H1 (cell line): ENCODE data around the gene JMJD1C. TPM values are rescaled to one million over a fixed set of nuclear protein-coding genes. Genes with fewer than 3 reads are reported as not detected.

ENCODE experiments used
- CBX8 ChIP-seq: fragments of 300-800, 300-1000 bp; sonication (generic); IDR thresholded peaks from 2 replicates; pipeline ENCODE4 v1.7.1; 2016; ENCODE audit warnings: low read depth, low read length, borderline replicate concordance
- KDM1A ChIP-seq: fragments of 200-600, 300-600 bp; sonication (generic); IDR thresholded peaks from 2 replicates; pipeline ENCODE4 v1.7.1; 2016; ENCODE audit warnings: mild to moderate bottlenecking, low read length, borderline replicate concordance
- POU5F1 ChIP-seq: IDR thresholded peaks from 2 replicates; pipeline ENCODE4 v1.6.1; 2011; ENCODE audit warnings: low read depth, mild to moderate bottlenecking, low read length, moderate library complexity
- RNF2 ChIP-seq: fragments of 200-900, 300-1000 bp; sonication (generic); IDR thresholded peaks from 2 replicates; pipeline ENCODE4 v1.7.1; 2016; ENCODE audit warnings: borderline replicate concordance, low read depth, mild to moderate bottlenecking, antibody characterized with exemption, low read length; ENCODE audit not compliant: poor library complexity, severe bottlenecking; ENCODE audit errors: missing control alignments
- SAP30 ChIP-seq: fragments of 300-600 bp; sonication (generic); IDR thresholded peaks from 2 replicates; pipeline ENCODE4 v1.7.1; 2012; ENCODE audit warnings: low read length, moderate library complexity, mild to moderate bottlenecking, inconsistent platforms; ENCODE audit not compliant: insufficient read depth, insufficient replicate concordance
- YY1 ChIP-seq: IDR thresholded peaks from 2 replicates; pipeline ENCODE4 v1.6.1; 2011; ENCODE audit warnings: low read depth, mild to moderate bottlenecking, low read length
- polyA plus RNA-seq, 7 experiments: library from polyadenylated mRNA; depleted of rRNA in 3 of 7; stranded (reverse) in 5 of 7; unstranded in 2 of 7; fragments of >200 nt in 5 of 7; fragments of 200-250 nt in 2 of 7; gene quantifications; 1 replicate in 5 of 7; 2 replicates in 1 of 7; 4 replicates in 1 of 7; pipeline versions ENCODE4 v1.2.1 to v1.2.3, GENCODE V29; 2011 to 2013; ENCODE audit warnings: missing spikeins in 2 of 7, mixed read lengths in 2 of 7
- total RNA-seq: library from RNA; stranded (reverse); fragmentation: NEBNext Ultra II Directional; extraction: Animal tissue kit (Norgen Biotek cat#: 25700); gene quantifications from 2 replicates; pipeline ENCODE4 v1.2.1, GENCODE V29; 2021
- TF ChIP-seq, protein P1 (sequence below): IDR thresholded peaks from 2 replicates; pipeline ENCODE4 v1.6.1; 2011; ENCODE audit warnings: low read length, improper control_type of control experiment

Gene JMJD1C
- total and polyA plus RNA-seq, 2 of the 8 experiments (the other 6 are each of a cell fraction or from before 2014, with no cell fraction given) = 54.5 to 210 TPM

GRCh38 chr10:63414481-63415260 lies 51.1 kb downstream of the JMJD1C start (continued):
- no peak for TF ChIP-seq KDM1A
- TF ChIP-seq, protein P1, sequence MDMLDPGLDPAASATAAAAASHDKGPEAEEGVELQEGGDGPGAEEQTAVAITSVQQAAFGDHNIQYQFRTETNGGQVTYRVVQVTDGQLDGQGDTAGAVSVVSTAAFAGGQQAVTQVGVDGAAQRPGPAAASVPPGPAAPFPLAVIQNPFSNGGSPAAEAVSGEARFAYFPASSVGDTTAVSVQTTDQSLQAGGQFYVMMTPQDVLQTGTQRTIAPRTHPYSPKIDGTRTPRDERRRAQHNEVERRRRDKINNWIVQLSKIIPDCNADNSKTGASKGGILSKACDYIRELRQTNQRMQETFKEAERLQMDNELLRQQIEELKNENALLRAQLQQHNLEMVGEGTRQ = no peak
- no peak for TF ChIP-seq CBX8
- TF ChIP-seq YY1 = no peak
- no peak for TF ChIP-seq SAP30
- TF ChIP-seq POU5F1 = no peak
- no peak for TF ChIP-seq RNF2
